SU-DHL-6 (cell line): ENCODE results near the gene VAC14.

Experiments used
- H2AFZ ChIP-seq: fragments of 200-600 bp; sonication (generic); 2 replicates; pipeline ENCODE4 v1.6.1; 2014; ENCODE audit warnings: low read depth, mild to moderate bottlenecking, moderate library complexity, mixed read lengths, antibody characterized with exemption, low read length; ENCODE audit not compliant: severe bottlenecking
- H3F3A ChIP-seq: fragments of 200-600 bp; shearing (Covaris generic); 2 replicates; pipeline ENCODE4 v1.6.0; 2016; ENCODE audit warnings: antibody characterized with exemption, mild to moderate bottlenecking; ENCODE audit not compliant: insufficient read depth
- H3K27ac ChIP-seq: fragments of 200-600 bp; sonication (generic); 2 replicates; pipeline ENCODE4 v1.5.1; 2016; ENCODE audit warnings: low read depth, mild to moderate bottlenecking, low read length, moderate library complexity, mixed read lengths
- H3K27me3 ChIP-seq: fragments of 200-600 bp; sonication (generic), shearing (Covaris generic); 2 replicates; pipeline ENCODE4 v1.6.0; 2014; ENCODE audit warnings: mild to moderate bottlenecking, low read length
- H3K36me3 ChIP-seq: fragments of 200-600 bp; sonication (generic); 2 replicates; pipeline ENCODE4 v1.6.1; 2014; ENCODE audit warnings: mild to moderate bottlenecking, low read length, mixed read lengths
- H3K4me2 ChIP-seq: fragments of 300-600, 200-600 bp; shearing (Covaris generic), sonication (generic); 2 replicates; pipeline ENCODE4 v1.6.0; 2014; ENCODE audit warnings: low read length, low read depth, mild to moderate bottlenecking; ENCODE audit not compliant: poor library complexity, severe bottlenecking
- H3K4me3 ChIP-seq: fragments of 200-600 bp; sonication (generic); 2 replicates; pipeline ENCODE4 v1.5.1; 2014; ENCODE audit warnings: antibody characterized with exemption, low read length, mild to moderate bottlenecking, mixed read lengths; ENCODE audit not compliant: insufficient read depth, poor library complexity, severe bottlenecking
- H3K79me2 ChIP-seq: fragments of 200-600 bp; sonication (generic); 2 replicates; pipeline ENCODE4 v1.6.1; 2014; ENCODE audit warnings: mild to moderate bottlenecking, low read length, moderate library complexity; ENCODE audit not compliant: insufficient read depth
- H3K9ac ChIP-seq: fragments of 200-600 bp; sonication (generic); 2 replicates; pipeline ENCODE4 v1.7.0; 2014; ENCODE audit warnings: mild to moderate bottlenecking, low read length
- H3K9me2 ChIP-seq: fragments of 200-600 bp; sonication (generic); replicated peaks from 2 replicates; pipeline ENCODE4 v1.6.1; 2014; ENCODE audit warnings: low read length; ENCODE audit not compliant: insufficient read depth
- H3K9me3 ChIP-seq: fragments of 200-600 bp; sonication (generic); 2 replicates; pipeline ENCODE4 v1.6.1; 2014; ENCODE audit warnings: low read length, mixed read lengths; ENCODE audit not compliant: insufficient read depth
- H4K20me1 ChIP-seq: fragments of 200-600 bp; sonication (generic); 2 replicates; pipeline ENCODE4 v1.6.1; 2014; ENCODE audit warnings: low read depth, mild to moderate bottlenecking, antibody characterized with exemption, low read length, moderate library complexity, mixed read lengths
- EZH2phosphoT487 ChIP-seq: fragments of 200-600 bp; sonication (generic), shearing (Covaris generic); conservative IDR thresholded peaks from 2 replicates; pipeline ENCODE4 v1.6.1; 2018; ENCODE audit warnings: mild to moderate bottlenecking, antibody characterized with exemption, low read length, moderate library complexity, mixed read lengths
- TF ChIP-seq, protein P1 (sequence below): fragments of 200-600 bp; sonication (generic); IDR thresholded peaks from one replicate; pipeline ENCODE4 v1.5.1; 2017; ENCODE audit warnings: antibody characterized with exemption, mild to moderate bottlenecking, low read length, moderate library complexity; ENCODE audit not compliant: insufficient read depth, poor library complexity, severe bottlenecking

VAC14 gene

DNA sequence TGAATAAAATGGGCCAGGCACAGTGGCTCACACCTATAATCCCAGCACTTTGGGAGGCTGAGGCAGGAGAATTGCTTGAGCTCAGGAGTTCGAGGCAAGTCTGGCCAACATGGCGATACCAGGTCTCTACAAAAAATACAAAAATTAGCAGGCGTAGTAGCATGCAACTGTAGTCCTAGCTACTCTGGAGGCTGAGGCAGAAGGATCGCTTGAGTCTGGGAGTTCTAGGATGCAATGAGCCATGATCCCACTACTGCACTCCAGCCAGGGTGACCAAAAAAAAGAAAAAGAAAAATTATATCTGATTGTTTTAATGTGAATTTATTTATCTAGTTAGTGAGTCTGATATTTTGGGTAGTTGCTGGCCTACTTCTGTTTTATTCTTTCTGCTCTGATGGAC lies 147.6 kb downstream of the VAC14 start:
- no peak overlapping the region for H3K9ac ChIP-seq
- H4K20me1 ChIP-seq: no peaks in the 10 kb centered on the region

DNA sequence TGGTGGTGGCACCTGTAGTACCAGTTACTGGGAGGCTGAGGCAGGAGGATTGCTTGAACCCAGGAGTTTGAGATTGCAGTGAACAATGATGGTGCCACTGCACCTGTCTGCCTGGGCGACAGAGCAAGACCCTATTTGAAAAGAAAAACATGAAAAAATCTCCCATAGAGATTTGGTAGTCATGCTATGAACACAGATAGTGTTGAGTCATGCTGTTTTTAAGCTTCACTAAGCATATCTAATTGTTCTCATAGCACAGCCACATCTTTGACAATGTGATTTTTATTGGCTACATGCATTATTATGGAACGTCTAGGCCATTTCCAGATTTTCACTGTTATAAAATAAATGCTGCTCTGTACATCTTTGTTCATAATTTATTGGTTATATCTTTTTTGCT lies 148.6 kb downstream of the VAC14 start:
- Histone ChIP-seq H4K20me1 (no peaks in the 10 kb centered on the region), H3K9me2 (no peaks in the 10 kb centered on the region), H3K4me2 (no peak overlapping the region), H3K27me3 (no peaks in the 10 kb centered on the region), H3K9me3 (no peaks in the 10 kb centered on the region), H3K9ac (no peak overlapping the region), H3K27ac (no peak overlapping the region), H3K79me2 (no peaks in the 10 kb centered on the region), H2AFZ (no peak overlapping the region), H3F3A (no peaks in the 10 kb centered on the region), H3K36me3 (no peaks in the 10 kb centered on the region), H3K4me3 (no peak overlapping the region)
- TF ChIP-seq, protein P1, sequence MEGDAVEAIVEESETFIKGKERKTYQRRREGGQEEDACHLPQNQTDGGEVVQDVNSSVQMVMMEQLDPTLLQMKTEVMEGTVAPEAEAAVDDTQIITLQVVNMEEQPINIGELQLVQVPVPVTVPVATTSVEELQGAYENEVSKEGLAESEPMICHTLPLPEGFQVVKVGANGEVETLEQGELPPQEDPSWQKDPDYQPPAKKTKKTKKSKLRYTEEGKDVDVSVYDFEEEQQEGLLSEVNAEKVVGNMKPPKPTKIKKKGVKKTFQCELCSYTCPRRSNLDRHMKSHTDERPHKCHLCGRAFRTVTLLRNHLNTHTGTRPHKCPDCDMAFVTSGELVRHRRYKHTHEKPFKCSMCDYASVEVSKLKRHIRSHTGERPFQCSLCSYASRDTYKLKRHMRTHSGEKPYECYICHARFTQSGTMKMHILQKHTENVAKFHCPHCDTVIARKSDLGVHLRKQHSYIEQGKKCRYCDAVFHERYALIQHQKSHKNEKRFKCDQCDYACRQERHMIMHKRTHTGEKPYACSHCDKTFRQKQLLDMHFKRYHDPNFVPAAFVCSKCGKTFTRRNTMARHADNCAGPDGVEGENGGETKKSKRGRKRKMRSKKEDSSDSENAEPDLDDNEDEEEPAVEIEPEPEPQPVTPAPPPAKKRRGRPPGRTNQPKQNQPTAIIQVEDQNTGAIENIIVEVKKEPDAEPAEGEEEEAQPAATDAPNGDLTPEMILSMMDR: no peak
- TF ChIP-seq EZH2phosphoT487: no peak

More for the DNA sequence above, 147.6 kb downstream of the VAC14 start:
- no peaks in the 10 kb centered on the region for H3K79me2 ChIP-seq
- H3K27me3 ChIP-seq: no peaks in the 10 kb centered on the region
- TF ChIP-seq, protein P1: no peak
- no peak for TF ChIP-seq EZH2phosphoT487
- no peak overlapping the region for H3K27ac ChIP-seq
- no peaks in the 10 kb centered on the region for H3K9me3 ChIP-seq
- no peaks in the 10 kb centered on the region for H3K9me2 ChIP-seq
- H3K36me3 ChIP-seq: no peaks in the 10 kb centered on the region
- H2AFZ ChIP-seq: no peak overlapping the region
- H3K4me2 ChIP-seq: no peak overlapping the region
- H3F3A ChIP-seq: no peaks in the 10 kb centered on the region
- no peak overlapping the region for H3K4me3 ChIP-seq

DNA sequence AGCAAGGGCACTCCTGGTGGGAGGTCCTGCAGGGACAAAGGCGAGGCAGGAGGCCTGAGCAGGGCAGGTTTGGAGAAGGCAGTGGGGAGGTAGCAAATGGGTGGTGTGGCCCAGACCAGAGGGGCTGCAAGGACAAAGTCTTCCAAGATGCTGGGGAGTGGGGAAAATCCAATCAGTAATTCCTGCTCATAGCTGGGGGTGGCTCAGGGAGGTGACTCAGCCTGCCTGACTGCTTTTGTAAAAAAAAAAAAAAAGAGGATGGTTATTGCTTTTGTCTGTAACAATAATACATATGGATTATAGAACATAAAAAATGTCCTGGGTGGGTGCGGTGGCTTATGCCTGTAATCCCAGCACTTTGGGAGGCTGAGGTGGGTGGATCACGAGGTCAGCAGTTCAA lies 149.4 kb downstream of the VAC14 start:
- Histone ChIP-seq H3K9me3 (no peaks in the 10 kb centered on the region), H3K79me2 (no peaks in the 10 kb centered on the region), H2AFZ (no peak overlapping the region), H3K36me3 (no peaks in the 10 kb centered on the region), H4K20me1 (no peaks in the 10 kb centered on the region), H3K4me3 (no peak overlapping the region), H3K27me3 (no peaks in the 10 kb centered on the region), H3F3A (no peaks in the 10 kb centered on the region), H3K9me2 (no peaks in the 10 kb centered on the region), H3K27ac (no peak overlapping the region), H3K9ac (no peak overlapping the region), H3K4me2 (no peak overlapping the region)
- no peak for TF ChIP-seq EZH2phosphoT487
- TF ChIP-seq, protein P1: no peak

DNA sequence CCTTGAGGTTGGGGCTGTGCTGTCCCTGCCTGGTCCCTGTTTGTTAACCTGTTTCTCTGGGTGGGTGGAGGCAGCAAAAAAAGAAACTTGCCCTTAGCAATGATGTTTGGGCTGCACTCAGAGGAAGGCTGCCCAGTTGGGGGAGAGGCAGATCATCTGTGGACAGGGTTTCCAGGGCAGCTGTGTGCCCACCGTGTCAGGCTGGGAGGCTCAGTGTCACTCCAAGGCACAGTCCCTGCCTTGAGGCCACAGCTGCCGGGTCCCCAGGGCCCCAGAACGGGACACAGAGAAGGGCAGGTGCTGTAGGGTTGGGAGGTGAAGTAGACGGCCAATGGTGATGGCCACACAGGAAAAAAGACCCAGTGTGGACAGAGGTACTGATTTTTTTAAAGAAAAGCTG lies 150.7 kb downstream of the VAC14 start:
- Histone ChIP-seq H3F3A (no peaks in the 10 kb centered on the region), H3K4me3 (no peak overlapping the region), H3K27ac (no peak overlapping the region), H3K4me2 (no peak overlapping the region), H3K9me2 (no peaks in the 10 kb centered on the region), H4K20me1 (no peaks in the 10 kb centered on the region), H3K9ac (no peak overlapping the region), H3K27me3 (no peaks in the 10 kb centered on the region), H3K9me3 (no peaks in the 10 kb centered on the region), H3K36me3 (no peaks in the 10 kb centered on the region), H2AFZ (no peak overlapping the region), H3K79me2 (no peaks in the 10 kb centered on the region)
- TF ChIP-seq EZH2phosphoT487: no peak
- TF ChIP-seq, protein P1: no peak
